ENCODE data around the gene SIGLEC12.

The SIGLEC12 gene

DNA sequence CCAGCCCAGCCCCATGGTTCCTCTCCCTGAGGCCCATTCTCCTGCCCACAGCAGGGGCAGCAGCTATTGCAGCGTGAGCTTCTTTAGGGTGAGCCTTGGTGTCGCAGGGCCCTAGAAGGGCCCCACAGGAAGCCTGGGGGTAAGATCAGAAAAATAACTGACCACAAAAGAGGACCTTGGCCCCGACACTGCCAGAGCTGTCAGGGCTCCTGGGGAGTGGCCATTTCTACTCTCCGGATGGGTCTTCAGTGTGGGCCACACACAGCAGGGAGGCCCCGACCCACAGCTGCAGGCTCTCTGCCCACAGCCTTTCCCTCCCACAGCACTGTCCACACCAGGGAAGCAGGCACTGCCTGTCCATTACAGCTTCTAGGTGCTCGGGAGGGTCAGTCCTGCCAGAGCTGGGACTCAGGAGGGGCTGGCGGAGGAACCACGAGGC lies 39.9 kb downstream of the SIGLEC12 start:
- H3K4me3 ChIP-seq (ENCODE audit: low read depth, low read length) = no peak overlapping the region
- ChIA-PET CTCF (interaction anchor here (2.9 kb wide), 1 partner anchor 12 kb away, joined by 14 read pairs; no protein-coding TSS in a partner anchor), POLR2A (no interaction called here)
- DNase-seq (ENCODE audit: low read depth, low spot score) = no peak
- TF ChIP-seq, protein P1, sequence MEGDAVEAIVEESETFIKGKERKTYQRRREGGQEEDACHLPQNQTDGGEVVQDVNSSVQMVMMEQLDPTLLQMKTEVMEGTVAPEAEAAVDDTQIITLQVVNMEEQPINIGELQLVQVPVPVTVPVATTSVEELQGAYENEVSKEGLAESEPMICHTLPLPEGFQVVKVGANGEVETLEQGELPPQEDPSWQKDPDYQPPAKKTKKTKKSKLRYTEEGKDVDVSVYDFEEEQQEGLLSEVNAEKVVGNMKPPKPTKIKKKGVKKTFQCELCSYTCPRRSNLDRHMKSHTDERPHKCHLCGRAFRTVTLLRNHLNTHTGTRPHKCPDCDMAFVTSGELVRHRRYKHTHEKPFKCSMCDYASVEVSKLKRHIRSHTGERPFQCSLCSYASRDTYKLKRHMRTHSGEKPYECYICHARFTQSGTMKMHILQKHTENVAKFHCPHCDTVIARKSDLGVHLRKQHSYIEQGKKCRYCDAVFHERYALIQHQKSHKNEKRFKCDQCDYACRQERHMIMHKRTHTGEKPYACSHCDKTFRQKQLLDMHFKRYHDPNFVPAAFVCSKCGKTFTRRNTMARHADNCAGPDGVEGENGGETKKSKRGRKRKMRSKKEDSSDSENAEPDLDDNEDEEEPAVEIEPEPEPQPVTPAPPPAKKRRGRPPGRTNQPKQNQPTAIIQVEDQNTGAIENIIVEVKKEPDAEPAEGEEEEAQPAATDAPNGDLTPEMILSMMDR (IDR thresholded peaks at IDR 0.05; ENCODE audit: insufficient read depth, low read length, missing control alignments) = no peak

DNA sequence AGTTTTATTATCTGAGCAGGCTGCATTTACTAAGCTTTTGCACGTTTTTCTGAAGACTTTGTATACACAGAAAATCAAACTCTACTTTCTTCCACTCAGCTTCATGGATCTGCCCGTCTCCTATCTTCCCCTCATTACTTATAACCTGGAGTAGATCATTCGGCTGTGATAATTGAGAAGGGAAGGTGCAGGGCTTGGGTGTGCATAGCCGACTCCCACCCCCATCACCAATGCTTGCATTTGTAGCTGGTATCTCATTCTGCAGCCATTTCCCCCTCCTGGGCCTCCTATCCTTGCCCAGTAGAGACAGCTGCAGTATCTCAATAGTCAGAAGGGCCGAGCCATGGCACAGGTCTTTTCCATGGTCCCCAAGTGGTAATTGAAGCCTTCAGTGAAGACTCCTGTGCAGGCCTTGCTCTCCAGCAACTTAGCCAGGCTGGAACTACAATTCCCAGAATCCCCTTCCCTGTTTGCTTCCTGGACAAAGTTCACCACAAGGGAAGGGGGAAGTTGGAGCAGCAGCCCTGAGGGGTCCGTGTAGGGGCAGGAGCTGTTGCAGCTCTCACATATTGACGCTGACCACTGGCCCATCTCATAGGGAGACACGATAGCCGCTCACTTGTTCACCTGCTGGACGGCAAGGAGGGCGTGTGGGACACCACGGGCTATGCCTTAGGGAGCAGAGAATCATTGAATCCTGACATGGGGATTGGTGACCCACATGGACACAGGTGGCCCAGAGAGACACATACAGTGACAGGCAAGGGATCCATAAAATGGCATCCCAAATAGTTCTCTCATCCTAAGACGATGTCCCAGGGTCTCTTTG lies 41.2 kb downstream of the SIGLEC12 start:
- H3K4me3 ChIP-seq (ENCODE audit: low read depth, low read length) = no peak overlapping the region
- POLR2A ChIA-PET = no interaction called here
- no peak for DNase-seq (ENCODE audit: low read depth, low spot score)
- CTCF ChIA-PET = interaction anchor here (0.8 to 2.9 kb wide), 4 partner anchors 11 to 14 kb away, joined by 3 to 14 read pairs (median 4); no protein-coding TSS in a partner anchor
- TF ChIP-seq, protein P1 (IDR thresholded peaks at IDR 0.05; ENCODE audit: insufficient read depth, low read length, missing control alignments) = no peak

DNA sequence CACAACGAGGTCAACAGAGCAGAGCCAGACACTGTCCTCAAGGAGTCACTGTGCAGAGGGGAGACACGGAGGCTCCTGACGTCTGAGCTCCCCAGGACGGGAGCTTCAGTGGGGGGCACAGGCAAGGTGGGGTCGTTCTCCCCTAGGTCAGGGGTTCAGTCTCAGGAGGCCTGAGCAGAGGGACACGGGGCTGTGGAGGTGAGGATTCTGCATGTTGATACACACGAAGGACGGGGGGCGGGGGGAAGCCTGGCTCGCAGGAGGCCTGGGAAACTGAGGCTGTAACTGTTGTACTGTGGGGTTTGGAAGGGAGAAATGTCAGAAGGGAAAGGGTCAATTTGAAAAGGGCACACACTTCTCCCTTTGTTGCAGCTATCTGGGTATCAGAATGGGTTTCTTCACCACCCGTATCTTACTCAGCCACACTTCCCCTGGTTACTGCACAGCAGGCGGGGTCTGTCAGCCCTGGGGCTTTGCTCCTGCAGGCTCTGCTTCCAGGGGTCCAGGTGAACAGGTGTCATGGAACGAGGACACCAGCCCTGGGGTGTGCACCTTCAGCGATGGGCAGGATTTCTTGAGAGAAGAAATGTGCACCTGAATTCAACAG lies 42.6 kb downstream of the SIGLEC12 start:
- TF ChIP-seq, protein P1 (IDR thresholded peaks at IDR 0.05; ENCODE audit: insufficient read depth, low read length, missing control alignments) = no peak
- DNase-seq (ENCODE audit: low read depth, low spot score) = no peak
- ChIA-PET CTCF (interaction anchor here (1.3 kb wide), 1 partner anchor 15 kb away, joined by 3 read pairs; no protein-coding TSS in a partner anchor), POLR2A (no interaction called here)
- no peak overlapping the region for H3K4me3 ChIP-seq (ENCODE audit: low read depth, low read length)

DNA sequence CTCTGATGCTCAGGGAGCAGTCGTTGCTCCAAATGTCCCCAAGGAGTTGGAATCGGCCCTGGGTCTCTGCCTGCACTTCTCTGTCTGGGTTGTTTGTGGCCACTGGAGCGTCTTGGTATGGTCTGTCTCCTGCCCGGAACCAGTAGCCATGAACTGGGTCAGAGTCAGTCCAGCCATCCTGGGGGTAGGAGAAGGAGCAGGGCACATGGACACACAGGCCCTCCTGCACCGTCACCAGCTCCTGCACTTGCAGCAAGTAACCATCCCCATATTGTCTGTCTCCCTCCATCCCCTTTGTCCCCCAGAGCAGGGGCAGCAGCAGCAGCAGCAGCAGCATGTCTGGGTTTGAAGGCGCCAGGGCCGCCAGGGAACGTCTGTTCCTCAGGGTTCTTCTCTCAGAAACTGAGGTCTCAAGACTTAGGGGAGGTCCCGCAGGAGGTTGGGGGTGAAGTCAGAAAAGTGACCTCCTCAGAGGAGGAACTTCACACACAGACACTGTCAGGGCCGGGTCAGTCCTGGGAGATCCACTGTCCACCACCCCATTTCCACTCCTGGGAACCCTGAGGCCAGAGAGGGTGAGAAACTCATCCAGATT lies 43.5 kb downstream of the SIGLEC12 start, which contains the start of gene SIGLEC8:
TSS of gene SIGLEC8 (minus strand) at position 404 of the 595 bp plus-strand sequence. CDS start at position 337, 67 bp downstream.
- TF ChIP-seq, protein P1 (IDR thresholded peaks at IDR 0.05; ENCODE audit: insufficient read depth, low read length, missing control alignments) = no peak
- H3K4me3 ChIP-seq (ENCODE audit: low read depth, low read length) = no peak within 1 kb of the TSS
- no peak for DNase-seq (ENCODE audit: low read depth, low spot score)
- CTCF ChIA-PET = no interaction called here
- POLR2A ChIA-PET = no interaction called here

DNA sequence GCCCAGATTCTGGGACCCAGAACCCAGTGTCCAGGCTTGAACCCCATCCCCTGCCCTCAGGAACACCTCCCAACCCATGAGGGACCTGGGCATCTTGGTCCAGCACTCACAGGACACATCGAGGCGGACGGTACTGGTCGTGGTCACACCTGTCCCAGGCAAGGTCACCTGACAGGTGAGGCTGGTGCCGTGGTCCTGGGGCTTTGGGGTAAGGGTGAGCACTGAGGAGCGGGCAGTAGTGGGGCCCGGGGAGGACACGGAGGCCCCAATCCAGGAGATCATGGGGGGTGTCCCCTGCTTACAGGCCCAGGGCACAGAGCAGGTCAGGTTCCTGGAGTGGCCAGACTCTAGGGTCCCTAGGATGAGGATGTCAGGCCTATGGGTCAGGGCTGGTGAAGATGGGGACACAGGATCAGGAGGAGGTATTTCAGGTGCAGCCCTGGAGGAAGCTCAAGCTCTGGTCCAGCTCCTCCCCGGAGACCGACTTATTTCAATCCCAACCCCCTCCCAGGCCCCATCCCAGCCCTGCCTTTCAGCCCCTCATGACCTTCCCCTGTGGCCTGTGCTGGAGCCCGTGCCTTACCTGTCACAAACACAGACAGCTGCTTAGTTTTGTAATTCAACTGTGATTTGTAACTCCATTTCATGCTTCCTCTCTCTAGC lies 44.1 kb downstream of the SIGLEC12 start:
- ChIA-PET CTCF (no interaction called here), POLR2A (no interaction called here)
- no peak overlapping the region for H3K4me3 ChIP-seq (ENCODE audit: low read depth, low read length)
- DNase-seq (ENCODE audit: low read depth, low spot score) = no peak
- TF ChIP-seq, protein P1 (IDR thresholded peaks at IDR 0.05; ENCODE audit: insufficient read depth, low read length, missing control alignments) = no peak

Measured in AG04449 (cell line).